Neural cell (in vitro differentiated cells): ENCODE data around the gene SLC6A11. TPM values are rescaled to one million over a fixed set of nuclear protein-coding genes. Genes with fewer than 3 reads are reported as not detected.

Experiments
- H2AFZ ChIP-seq: fragments of 200-600, 300-800 bp; sonication (generic), shearing (Covaris generic); 2 replicates; pipeline ENCODE4 v1.6.0; 2014; ENCODE audit warnings: low read depth, mild to moderate bottlenecking, antibody characterized with exemption, low read length, moderate library complexity
- H3F3A ChIP-seq: fragments of 200-600 bp; shearing (Covaris generic); 2 replicates; pipeline ENCODE4 v1.6.1; 2016; ENCODE audit warnings: mild to moderate bottlenecking, moderate library complexity, mixed read lengths, antibody characterized with exemption, low read length; ENCODE audit not compliant: insufficient read depth, poor library complexity, severe bottlenecking
- H3K27ac ChIP-seq: fragments of 200-600, 300-800 bp; sonication (generic), shearing (Covaris generic); 2 replicates; pipeline ENCODE4 v1.5.1; 2014; ENCODE audit warnings: mild to moderate bottlenecking, low read length, moderate library complexity
- H3K27me3 ChIP-seq: fragments of 300-800, 200-600 bp; sonication (generic), shearing (Covaris generic); 2 replicates; pipeline ENCODE4 v1.6.0; 2014; ENCODE audit warnings: mild to moderate bottlenecking, low read depth, low read length, moderate library complexity; ENCODE audit not compliant: insufficient read depth
- H3K36me3 ChIP-seq: fragments of 300-800, 200-600 bp; sonication (generic), shearing (Covaris generic); 2 replicates; pipeline ENCODE4 v1.5.1; 2014; ENCODE audit warnings: mild to moderate bottlenecking, antibody characterized with exemption, low read length, moderate library complexity; ENCODE audit not compliant: insufficient read depth
- H3K4me2 ChIP-seq: fragments of 300-800, 200-600 bp; sonication (generic), shearing (Covaris generic); 2 replicates; pipeline ENCODE4 v1.6.0; 2014; ENCODE audit warnings: mild to moderate bottlenecking, low read length
- H3K4me3 ChIP-seq: fragments of 300-800, 200-600 bp; sonication (generic), shearing (Covaris generic); 2 replicates; pipeline ENCODE4 v1.5.1; 2014; ENCODE audit warnings: mild to moderate bottlenecking, low read length, moderate library complexity
- H3K79me2 ChIP-seq: fragments of 200-600 bp; shearing (Covaris generic); replicated peaks from 2 replicates; pipeline ENCODE4 v1.6.0; 2014; ENCODE audit warnings: mild to moderate bottlenecking, low read length, moderate library complexity; ENCODE audit not compliant: insufficient read depth
- H3K9ac ChIP-seq: fragments of 300-800, 200-600 bp; sonication (generic), shearing (Covaris generic); 2 replicates; pipeline ENCODE4 v1.6.1; 2016; ENCODE audit warnings: mild to moderate bottlenecking, low read length, mixed read lengths
- H3K9me2 ChIP-seq: fragments of 200-600 bp; shearing (Covaris generic); 2 replicates; pipeline ENCODE4 v1.6.1; 2016; ENCODE audit warnings: mild to moderate bottlenecking, low read length, mixed read lengths; ENCODE audit not compliant: insufficient read depth
- H3K9me3 ChIP-seq: fragments of 200-600, 300-800 bp; sonication (generic), shearing (Covaris generic); 2 replicates; pipeline ENCODE4 v1.6.1; 2016; ENCODE audit warnings: mild to moderate bottlenecking, mixed run types, low read length, moderate library complexity, mixed read lengths
- H4K20me1 ChIP-seq: fragments of 200-600 bp; shearing (Covaris generic); 2 replicates; pipeline ENCODE4 v1.6.1; 2016; ENCODE audit warnings: mild to moderate bottlenecking, mixed run types; ENCODE audit not compliant: insufficient read depth
- EP300 ChIP-seq: fragments of 450-650 bp; conservative IDR thresholded peaks from 2 replicates; pipeline ENCODE4 v1.6.1; 2014; ENCODE audit warnings: antibody characterized with exemption, mild to moderate bottlenecking, moderate library complexity; ENCODE audit not compliant: poor library complexity, severe bottlenecking
- EZH2 ChIP-seq: fragments of 200-600, 300-800 bp; shearing (Covaris generic), sonication (generic); IDR thresholded peaks from 2 replicates; pipeline ENCODE4 v1.6.1; 2014; ENCODE audit warnings: antibody characterized with exemption, low read length, borderline replicate concordance, mild to moderate bottlenecking; ENCODE audit not compliant: insufficient read depth, poor library complexity, severe bottlenecking
- MXI1 ChIP-seq: fragments of 450-650 bp; conservative IDR thresholded peaks from 2 replicates; pipeline ENCODE4 v1.6.1; 2014; ENCODE audit warnings: antibody characterized with exemption, mild to moderate bottlenecking; ENCODE audit not compliant: poor library complexity, severe bottlenecking
- POLR2AphosphoS5 ChIP-seq: IDR thresholded peaks from 2 replicates; pipeline ENCODE4 v1.6.1; 2012
- RAD21 ChIP-seq: fragments of 450-650 bp; conservative IDR thresholded peaks from 2 replicates; pipeline ENCODE4 v1.6.1; 2014; ENCODE audit warnings: antibody characterized with exemption, mild to moderate bottlenecking, moderate library complexity
- REST ChIP-seq: IDR thresholded peaks from 2 replicates; pipeline ENCODE4 v1.6.1; 2012; ENCODE audit warnings: borderline replicate concordance
- SMC3 ChIP-seq: fragments of 450-650 bp; conservative IDR thresholded peaks from 2 replicates; pipeline ENCODE4 v1.6.1; 2014; ENCODE audit warnings: antibody characterized with exemption, mild to moderate bottlenecking, moderate library complexity; ENCODE audit not compliant: poor library complexity
- TAF1 ChIP-seq: IDR thresholded peaks from 2 replicates; pipeline ENCODE4 v1.6.1; 2012; ENCODE audit warnings: low read depth
- polyA plus RNA-seq: library from polyadenylated mRNA; depleted of rRNA; stranded (reverse); fragments of >200 nt; gene quantifications from 2 replicates; pipeline ENCODE4 v1.2.3, GENCODE V29; 2014
- TF ChIP-seq, protein P1 (sequence below): fragments of 450-650 bp; IDR thresholded peaks from 2 replicates; pipeline ENCODE4 v1.5.1; 2014; ENCODE audit warnings: antibody characterized with exemption, mild to moderate bottlenecking, moderate library complexity; ENCODE audit not compliant: poor library complexity, severe bottlenecking

Gene SLC6A11
- polyA plus RNA-seq, 1 donor from 2014 or later, result 4.2 TPM

GRCh38 chr3:10813425-10813824 lies 2.6 kb upstream of the SLC6A11 start:
- no peak overlapping the region for H3K27ac ChIP-seq
- no peaks in the 10 kb centered on the region for H3F3A ChIP-seq
- H3K9me2 ChIP-seq, result no peaks in the 10 kb centered on the region
- no peak overlapping the region for H3K4me2 ChIP-seq
- no peak for TF ChIP-seq REST
- no peak for TF ChIP-seq EP300
- no peak for TF ChIP-seq POLR2AphosphoS5
- TF ChIP-seq RAD21, result no peak
- TF ChIP-seq MXI1, result no peak
- TF ChIP-seq, protein P1, sequence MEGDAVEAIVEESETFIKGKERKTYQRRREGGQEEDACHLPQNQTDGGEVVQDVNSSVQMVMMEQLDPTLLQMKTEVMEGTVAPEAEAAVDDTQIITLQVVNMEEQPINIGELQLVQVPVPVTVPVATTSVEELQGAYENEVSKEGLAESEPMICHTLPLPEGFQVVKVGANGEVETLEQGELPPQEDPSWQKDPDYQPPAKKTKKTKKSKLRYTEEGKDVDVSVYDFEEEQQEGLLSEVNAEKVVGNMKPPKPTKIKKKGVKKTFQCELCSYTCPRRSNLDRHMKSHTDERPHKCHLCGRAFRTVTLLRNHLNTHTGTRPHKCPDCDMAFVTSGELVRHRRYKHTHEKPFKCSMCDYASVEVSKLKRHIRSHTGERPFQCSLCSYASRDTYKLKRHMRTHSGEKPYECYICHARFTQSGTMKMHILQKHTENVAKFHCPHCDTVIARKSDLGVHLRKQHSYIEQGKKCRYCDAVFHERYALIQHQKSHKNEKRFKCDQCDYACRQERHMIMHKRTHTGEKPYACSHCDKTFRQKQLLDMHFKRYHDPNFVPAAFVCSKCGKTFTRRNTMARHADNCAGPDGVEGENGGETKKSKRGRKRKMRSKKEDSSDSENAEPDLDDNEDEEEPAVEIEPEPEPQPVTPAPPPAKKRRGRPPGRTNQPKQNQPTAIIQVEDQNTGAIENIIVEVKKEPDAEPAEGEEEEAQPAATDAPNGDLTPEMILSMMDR, result no peak
- no peak for TF ChIP-seq EZH2
- no peak for TF ChIP-seq SMC3
- TF ChIP-seq TAF1, result no peak
- no peaks in the 10 kb centered on the region for H4K20me1 ChIP-seq
- H3K9ac ChIP-seq, result no peak overlapping the region
- H3K79me2 ChIP-seq, result no peaks in the 10 kb centered on the region
- H3K4me3 ChIP-seq, result no peak overlapping the region
- H3K36me3 ChIP-seq, result no peaks in the 10 kb centered on the region
- H3K9me3 ChIP-seq, result no peaks in the 10 kb centered on the region
- H2AFZ ChIP-seq, result no peak overlapping the region
- H3K27me3 ChIP-seq, result peaks cover 24% of the 10 kb centered on the region

DNA sequence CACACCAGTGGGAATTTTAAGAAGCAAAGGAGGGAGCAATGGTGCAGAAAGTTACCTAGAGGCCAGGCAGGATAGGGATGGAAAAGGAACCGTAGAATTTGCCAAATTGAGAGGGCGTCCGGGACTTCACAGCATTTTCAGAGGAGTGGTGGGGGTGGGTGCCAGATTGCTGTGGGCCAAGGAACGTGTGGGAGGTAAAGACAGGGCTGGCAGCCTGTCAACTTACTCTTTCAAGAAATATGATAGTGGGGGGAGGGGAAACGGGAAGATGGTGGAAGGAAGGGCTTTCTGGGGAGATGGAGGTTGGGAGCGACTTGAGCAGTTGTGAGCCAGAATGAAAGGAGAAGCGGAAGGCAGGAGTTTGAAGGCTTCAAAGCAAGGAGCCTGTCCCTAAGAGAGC lies 1.4 kb upstream of the SLC6A11 start:
- Histone ChIP-seq H3K9ac (no peak overlapping the region), H3K4me3 (no peak overlapping the region), H3K4me2 (no peak overlapping the region), H2AFZ (no peak overlapping the region), H3K9me2 (no peaks in the 10 kb centered on the region), H4K20me1 (no peaks in the 10 kb centered on the region), H3K27ac (no peak overlapping the region), H3F3A (no peaks in the 10 kb centered on the region), H3K36me3 (no peaks in the 10 kb centered on the region), H3K9me3 (no peaks in the 10 kb centered on the region), H3K27me3 (peaks cover 24% of the 10 kb centered on the region), H3K79me2 (no peaks in the 10 kb centered on the region)
- TF ChIP-seq TAF1, result no peak
- TF ChIP-seq EP300, result no peak
- TF ChIP-seq, protein P1, result no peak
- no peak for TF ChIP-seq EZH2
- TF ChIP-seq RAD21, result no peak
- TF ChIP-seq REST, result no peak
- no peak for TF ChIP-seq POLR2AphosphoS5
- no peak for TF ChIP-seq MXI1
- TF ChIP-seq SMC3, result no peak
